ENCODE data around the gene MROH8.

Gene MROH8

DNA sequence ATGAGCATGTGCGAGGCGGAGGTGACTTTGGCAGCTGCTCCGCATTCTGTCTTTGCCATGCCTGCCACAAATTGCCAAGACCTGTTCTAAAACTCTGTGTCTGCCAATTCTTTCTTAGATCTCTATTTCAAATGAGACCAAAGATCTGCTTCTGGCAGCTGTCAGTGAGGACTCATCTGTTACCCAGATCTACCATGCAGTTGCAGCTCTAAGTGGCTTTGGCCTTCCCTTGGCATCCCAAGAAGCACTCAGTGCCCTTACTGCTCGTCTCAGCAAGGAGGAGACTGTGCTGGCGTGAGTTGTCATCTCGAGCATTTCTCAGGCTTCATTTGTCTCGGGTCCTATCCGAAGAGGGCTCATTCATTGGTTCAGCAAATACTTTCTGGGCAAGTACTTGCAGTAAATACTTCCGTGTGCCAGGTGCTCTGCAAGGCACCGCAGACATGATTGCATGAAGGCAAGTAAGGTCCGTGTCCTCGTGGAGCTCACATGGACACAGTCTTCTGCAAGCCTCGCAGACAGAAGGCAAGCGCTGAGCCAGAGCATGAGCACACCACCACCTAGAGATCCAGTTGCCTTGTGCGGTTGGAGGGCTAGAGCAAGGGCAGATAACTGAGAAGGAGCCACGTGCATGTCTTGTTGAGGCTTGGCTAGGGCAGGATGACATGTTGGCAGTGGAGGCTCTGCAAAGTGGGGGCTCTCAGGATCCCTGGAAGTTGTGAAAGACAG lies 19.7 kb upstream of the MROH8 start:
- no peak for DNase-seq (ENCODE audit: low read depth)

DNA sequence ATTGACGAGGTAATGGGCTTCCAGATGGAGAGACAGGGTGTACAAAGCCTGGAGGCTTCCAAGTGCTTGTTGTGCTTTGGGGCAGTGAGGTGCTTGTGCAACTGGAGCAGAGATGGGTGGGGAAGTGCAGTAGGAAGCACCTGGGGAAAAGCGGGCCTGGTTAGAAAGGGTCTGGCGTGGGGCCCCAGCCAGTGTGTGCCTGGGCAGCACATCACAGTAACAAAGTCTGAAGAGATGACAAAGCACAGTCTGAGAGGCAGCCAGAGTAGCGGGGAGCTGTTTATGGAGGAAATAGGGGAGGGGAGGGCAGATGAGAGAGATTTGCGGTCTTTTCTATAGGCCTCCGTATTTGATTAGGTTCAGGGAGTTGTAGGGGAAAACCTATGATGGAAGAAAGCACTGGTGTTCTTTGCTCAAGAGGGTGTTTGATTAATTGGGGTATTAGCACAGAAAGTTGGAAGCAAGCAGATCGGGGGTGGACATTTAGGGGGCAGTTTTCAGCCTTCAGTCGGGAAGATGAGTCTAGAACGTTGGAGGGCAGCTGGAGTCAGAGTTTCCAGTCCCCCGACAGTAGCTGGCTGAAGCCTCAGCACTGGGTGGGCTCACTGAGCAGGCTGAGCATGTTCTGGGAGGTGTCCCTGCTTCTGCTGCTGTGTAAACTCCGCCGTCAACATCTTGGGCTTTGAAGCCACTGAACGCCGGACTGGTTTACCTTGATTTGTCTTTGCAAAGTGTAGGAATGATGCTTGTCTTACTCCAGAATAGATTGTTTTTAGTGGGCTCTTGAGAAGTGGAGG lies 15.5 kb upstream of the MROH8 start:
- DNase-seq (ENCODE audit: low read depth): no peak

DNA sequence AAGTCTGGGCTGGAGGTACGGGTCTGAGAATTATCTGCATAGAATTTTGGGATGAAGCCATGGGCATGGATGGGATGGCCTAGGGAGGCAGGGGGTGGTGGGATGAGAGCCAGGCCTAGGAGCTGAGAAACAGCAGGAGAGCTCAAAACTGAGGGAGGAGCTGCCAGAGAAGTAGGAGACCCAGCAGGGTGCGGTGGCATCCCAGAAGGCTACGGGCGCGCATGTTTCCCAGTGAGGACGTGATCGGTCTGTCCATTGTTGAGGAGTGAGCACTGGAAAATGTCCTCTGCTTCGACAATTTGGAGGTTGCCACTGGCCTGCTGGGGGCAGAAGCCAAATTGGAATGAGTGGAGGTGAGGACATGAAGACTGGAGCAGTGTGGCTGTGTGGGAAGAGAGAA lies 14.5 kb upstream of the MROH8 start:
- no peak for DNase-seq (ENCODE audit: low read depth)

DNA sequence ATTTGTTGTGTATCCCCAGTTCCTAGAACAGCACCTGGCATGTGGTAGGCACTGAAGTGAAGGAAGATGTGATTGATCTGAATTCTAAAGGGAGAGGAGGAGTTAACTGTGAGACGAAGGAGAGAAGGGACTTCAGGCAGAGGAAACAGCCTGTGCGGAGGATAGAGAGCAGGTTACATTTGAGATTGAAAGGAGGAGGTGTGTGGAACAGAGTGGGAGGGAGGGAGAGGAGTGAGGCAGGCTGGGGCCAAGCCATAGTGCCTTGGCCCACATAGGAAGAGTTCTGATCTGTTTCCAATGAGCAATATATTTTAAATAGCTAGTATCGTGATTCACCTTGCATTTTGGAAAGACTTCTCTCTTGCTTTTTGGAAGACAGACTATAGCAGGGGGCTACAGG lies 13.9 kb upstream of the MROH8 start:
- DNase-seq (ENCODE audit: low read depth): no peak

DNA sequence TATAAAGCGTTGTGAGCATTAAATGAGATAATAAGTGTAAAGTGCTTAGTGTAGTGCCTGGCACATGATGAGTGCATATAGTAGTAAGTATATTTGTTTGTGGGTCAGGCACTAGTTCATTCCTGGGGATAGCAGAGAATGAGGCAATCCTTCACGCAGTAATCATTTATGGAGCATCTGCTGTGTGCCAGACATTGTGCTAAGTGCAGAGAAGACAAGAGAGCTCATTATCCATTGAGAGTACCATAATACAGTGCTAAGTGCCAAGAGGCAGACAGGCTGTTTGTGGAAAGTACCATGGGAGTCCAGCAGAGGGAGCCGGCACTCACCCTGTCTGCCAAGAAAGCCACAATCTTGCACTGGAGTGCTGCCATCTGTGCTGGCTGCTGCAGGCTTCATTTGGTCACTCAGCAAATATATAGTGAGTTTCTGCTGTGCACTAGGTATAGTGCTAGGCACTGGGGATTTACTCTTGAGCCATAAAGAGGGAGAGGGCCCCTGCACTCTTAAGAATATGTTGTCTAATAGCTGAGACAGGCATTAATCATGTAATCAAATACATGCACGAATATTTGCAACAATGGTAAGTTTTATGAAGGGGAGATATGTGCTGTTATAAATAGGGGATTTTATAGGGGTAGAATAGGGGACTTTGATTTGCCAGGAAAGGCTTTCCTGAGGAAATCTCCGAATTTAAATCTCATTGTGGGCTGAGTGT lies 12.9 kb upstream of the MROH8 start:
- peak; percentile 46 for DNase-seq (ENCODE audit: low read depth)

DNA sequence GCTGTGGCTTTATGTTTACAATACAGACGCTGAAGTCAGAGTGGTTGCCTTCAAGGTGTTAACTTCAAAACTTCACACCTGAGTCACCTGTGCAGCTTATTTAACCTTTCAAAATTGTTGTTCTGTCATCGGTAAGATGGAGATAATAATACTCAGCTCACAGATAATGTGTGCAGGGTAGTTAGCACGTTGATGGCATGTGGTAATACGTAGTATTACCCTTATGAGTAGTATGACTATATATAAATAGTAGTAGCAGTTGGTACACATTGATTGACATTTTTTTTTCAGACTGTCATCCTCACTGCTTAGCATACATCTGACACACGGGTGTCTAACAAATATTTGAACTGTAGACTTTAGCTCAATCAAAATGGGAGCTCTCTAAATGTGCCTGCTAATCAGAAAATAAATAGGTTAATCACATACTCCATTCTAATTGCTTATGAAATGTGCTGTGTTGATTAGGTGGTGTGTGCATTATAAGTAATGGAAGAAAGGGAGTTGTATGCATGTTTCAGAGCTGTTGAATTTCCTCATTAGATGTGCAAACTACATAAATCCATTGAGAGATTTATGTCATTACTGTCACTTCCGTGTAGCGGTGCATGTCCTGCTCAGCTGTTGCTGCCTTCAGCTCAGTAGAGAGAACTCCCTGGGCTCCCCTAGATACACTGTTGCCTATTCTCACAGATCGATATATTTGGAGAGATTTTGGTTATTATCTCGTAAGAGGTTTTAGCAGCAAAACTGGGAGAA lies 11.2 kb upstream of the MROH8 start:
- DNase-seq (ENCODE audit: low read depth): no peak

DNA sequence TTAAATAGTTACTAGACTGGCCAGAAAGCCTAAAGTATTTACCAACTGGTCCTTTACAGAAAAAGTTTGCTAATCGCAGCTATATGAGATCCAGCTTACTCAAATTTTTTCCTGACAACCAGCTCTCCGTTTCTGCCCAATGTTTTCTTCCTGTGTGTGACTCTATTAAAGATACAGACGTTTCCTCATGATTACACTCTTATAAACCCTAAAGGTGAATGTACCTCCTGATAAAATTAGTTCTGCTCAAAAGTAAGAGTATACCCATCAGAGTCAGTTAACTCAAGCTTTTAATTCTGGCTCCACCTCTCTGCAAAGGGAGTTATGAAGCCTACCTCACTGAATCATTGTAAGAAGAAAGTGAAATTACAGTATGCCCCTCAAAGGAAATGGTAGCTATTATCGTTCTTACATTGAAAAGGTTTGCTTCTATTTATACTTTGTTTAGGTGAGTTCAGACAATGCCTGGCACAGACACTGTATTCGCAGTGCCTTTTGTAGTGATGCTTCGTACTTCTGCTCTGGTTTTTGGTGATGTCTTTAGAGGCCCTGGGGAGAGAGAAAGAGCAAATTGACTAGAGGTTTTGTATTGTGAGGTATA lies 10.2 kb upstream of the MROH8 start:
- no peak for DNase-seq (ENCODE audit: low read depth)

DNA sequence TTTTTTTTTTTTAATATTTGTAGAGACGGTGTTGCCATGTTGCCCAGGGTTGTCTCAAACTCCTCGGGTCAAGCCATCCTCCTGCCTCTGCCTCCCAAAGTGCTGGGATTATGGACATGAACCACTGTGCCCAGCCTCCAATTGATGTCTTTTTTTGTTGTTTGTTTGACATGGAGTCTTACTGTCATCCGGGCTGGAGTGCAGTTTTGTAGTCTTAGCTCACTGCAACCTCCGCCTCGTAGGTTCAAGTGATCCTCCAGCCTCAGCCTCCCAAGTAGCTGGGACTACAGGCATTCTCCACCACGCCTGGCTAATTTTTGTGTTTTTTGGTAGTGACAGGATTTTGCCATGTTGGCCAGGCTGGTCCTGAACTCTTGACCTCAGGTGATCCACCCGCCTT lies 9.4 kb upstream of the MROH8 start:
- no peak for DNase-seq (ENCODE audit: low read depth)

DNA sequence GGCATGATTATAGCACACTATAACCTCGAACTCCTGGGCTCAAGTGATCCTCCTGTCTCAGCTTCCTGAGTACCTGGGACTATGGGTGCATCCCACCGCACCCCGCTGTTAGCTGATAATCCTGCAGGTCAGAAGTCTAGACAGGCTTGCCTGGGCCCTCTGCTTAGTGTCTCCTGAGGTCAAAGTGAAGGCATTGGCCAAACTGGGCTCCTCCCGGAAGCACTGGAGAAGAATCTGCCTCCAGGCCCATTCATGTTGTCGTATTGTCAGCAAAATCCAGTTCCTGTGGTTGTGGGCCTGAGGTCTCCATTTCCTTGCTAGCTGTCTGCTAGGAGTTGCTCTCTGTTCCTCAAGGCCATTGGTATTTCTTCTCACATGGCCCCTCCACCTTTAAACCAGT lies 6.3 kb upstream of the MROH8 start:
- DNase-seq (ENCODE audit: low read depth): no peak

DNA sequence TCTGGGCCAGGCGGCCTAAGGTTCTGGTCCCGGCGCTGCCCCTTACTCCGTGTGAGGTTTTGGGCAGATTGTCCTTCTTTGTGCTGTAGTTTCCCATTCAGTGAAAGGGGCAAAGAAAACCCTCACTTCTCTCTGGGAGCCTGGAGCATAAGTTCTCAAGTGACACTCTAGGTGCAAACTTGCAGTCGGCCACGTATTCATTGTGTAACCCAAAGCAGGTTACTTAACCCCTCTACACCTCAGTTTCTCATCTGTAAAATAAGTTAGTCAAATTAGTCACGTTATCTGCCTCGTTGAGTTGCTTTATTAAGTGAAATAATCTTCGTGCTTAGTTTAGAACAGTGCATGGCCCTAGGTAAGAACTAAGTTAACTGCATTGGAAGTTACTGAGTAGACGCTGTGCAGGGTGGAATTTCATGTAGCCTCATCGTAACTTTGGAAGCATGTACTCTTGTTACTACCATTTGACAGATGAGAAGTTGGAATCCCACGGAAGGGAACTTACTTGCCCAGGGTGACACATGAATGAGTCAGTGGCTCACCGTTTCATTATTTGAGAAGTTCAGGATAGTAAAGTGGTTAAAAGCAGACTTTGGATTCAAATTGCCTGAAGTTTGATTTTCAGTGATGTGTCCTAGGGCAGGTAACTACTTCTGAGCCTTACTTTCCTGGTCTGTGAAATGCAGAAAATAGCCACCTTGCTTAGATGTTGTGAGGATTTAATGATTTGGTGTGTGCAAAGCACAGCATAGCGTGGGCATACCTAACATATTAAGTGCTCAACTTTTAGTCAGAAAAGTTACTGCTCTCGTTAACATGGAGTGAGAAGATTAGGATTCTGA lies 556 bp upstream of the MROH8 start:
- DNase-seq (ENCODE audit: low read depth): peak; percentile 50

DNA sequence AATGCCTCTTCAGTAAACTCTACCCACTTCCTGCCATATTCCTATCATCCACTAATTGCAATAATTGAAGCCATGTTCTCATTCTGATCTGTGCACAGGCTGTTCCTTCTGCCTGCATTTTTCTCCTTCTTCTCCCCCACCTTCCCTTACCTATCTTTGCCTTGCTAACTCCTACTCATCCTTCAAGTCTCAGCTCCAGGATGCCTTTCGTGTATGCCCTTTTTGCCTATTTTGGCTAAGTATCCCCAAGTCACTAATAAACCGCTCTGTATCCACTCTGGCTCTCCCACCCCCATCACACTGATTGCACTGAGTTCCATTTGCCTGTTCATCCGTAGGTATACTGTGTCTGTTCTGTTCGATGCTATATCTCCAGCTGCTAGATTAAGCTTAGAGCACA lies 6.5 kb downstream of the MROH8 start:
- DNase-seq (ENCODE audit: low read depth): no peak

DNA sequence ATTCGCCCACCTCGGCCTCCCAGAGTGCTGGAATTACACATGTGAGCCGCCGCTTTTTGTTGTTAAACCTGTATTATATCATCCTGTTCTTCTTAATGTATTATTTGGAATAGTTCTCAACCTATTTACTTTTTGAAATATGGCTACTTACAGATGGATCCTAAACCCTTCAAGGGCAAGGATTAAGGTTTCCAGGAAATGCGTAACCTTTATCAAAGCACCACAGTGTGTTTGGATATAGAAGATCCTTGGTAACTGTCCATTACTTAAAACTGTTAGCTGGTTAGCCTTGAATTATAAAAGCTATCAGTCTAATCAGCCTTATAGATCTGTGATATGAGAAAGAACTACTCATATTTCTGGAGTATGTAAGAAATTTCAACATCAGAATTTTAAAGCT lies 12.5 kb downstream of the MROH8 start:
- DNase-seq (ENCODE audit: low read depth): no peak

DNA sequence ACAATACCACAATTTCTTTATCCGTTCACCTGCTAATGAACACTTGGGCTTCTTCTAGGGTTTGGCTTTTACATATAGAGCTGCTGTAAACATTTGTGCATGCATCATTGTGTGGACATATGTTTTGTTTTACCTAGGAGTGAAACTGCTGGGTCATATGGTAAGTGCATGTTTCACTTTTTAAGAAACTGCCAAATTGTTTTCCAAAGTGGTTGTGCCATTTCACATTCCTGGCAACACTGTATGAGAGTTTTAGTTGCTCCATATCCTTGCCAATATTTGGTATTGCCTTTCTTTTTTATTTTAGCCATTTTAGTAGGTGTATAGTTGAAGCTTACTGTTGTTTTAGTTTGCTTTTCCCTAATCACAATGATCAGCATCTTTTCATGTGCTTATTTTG lies 14.3 kb downstream of the MROH8 start:
- no peak for DNase-seq (ENCODE audit: low read depth)

DNA sequence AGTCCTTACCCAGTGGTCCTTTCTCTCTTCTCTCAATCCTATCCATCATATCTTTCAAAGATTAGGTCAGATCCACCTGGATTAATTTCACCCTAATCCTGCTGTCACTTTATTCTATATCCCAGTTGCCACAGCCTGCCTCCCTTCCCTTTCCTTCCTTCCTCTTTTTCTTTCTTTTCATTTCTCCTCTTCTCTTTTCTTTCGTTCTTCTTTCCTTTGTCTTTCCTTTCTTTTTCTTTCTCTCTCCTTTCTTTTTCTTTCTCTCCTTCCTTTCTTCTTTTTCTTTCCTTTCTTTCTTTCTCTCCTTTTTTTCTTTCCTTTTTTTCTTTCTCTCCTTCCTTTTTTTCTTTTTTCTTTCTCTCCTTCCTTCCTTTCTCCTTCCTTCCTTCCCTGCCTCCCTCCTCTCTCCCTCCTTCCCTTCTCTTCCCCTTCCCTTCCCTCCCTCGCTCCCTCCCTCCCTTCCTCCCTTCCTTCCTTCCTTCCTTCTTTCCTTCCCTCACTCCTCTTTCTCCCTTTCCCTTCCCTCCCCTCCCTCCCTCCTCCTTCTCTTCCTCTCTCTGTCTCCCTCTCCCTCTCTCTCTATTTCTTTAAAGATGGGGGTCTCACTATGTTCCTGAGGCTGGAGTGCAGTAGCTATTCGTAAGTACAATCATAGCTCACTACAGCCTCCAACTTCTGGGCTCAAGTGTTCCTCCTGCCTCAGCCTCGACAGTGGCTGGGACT lies 15.4 kb downstream of the MROH8 start:
- no peak for DNase-seq (ENCODE audit: low read depth)

DNA sequence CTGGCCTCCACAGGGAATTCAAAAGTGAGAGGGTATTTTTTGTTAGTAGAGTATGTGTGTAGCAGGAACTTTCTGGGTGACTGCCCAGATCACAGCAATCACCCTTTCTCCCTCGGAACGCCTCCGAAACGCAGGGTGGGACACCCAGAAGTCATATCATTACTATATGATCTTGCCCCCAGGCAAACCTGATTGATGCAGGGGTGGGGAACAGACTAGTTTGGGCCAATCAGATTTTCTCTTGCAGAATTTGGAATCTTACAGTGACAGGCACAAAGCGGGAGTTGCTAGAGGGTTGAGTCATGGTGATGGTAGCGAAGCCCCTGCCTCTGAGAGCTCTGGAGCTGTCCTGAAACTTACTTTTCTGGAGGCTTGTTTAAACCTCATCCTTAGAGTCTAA lies 16.7 kb downstream of the MROH8 start:
- no peak for DNase-seq (ENCODE audit: low read depth)

DNA sequence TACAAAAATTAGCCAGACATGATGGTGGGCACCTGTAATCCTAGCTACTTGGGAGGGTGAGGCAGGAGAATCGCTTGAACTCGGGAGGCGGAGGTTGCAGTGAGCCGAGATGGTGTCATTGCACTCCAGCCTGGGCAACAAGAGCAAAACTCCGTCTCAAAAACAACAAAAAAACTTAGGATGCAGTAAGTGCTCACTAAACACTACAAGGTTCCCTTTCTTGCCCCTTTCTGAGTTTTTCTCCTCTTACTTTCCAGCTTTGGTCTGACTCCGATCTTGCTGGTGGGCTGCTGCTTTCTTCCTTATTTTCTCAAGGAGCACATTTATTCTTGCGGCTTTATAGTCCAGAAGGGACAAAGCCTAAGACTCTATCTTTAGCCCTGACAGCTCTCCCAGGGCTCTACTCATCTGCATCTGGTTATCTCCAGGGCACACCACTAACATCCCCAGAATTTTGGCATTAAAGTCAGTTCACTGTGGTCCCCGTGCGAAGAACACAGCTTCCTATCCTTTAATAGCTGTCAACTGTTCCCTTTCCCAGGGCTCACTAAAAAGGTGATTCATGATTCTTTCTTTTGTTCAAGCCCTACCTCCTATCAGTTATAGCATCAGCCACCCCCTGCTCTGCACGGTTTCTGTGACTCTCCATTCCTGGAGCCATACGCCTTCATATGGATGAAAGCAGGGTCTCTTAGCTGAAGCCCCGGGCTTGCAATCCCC lies 17.4 kb downstream of the MROH8 start:
- DNase-seq (ENCODE audit: low read depth): no peak

DNA sequence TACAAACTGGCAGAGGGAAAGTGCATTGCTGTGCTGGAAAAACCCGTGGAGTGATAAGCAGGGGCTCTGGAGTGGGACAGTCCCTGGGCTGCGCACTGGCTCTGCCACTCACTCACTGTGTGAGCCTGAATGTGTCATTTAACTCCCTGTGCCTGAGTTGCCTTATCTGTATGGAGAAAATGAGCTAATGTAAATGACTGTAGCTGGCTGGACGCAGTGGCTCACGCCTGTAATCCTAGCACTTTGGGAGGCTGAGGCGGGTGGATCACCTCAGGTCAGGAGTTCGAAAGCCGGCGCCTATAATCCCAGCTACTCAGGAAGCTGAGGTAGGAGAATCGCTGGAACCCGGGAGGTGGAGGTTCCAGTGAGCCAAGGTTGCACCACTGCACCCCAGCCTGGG lies 18.7 kb downstream of the MROH8 start:
- DNase-seq (ENCODE audit: low read depth): no peak

DNA sequence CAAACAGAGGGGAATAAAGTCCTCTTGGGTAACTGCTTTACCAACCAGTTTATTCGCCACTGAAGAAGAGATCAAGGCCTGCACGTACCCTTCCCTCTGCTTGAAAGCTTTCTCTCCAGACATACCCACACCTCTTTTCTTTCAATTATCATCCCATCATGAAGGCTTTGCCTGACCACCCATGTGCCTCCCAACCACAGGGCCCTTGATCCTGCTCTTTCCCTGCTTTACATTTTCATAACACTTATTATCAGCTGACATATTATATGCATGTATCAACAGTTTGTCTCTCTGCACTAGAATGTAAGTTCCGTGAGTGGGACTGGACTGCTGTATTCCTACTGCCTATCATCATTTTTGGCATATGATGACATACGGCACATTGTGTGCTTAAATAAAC lies 21.1 kb downstream of the MROH8 start:
- DNase-seq (ENCODE audit: low read depth): no peak

DNA sequence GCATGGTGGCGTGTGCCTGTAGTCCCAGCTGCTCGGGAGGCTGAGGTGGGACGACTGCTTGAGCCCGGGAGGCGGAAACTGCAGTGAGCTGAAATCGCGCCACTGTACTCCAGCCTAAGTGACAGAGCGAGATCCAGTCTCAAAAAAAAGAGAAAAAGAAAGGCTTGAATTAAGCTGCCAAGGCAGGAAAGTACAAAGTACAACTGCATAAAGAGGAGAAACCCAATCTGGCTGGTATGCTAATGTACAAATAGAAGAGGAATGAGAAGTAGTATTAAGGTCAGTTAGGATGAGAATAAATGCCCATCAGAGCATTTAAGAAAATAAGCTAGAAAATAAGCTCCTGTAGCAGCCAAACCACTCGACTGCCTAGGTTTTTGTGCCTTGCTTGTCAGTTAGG lies 23.4 kb downstream of the MROH8 start:
- DNase-seq (ENCODE audit: low read depth): no peak
